Heart right ventricle (tissue), 16 donors: ENCODE data around the gene TPP2. TPM values are rescaled to one million over a fixed set of nuclear protein-coding genes. Genes with fewer than 3 reads are reported as not detected.

Source experiments
- ATAC-seq, 8 donors: fragments of 200-7000 bp; cut with Tn5 transposase; one replicate each; pipeline ENCODE4 v1.9.1; 2020; ENCODE audit warnings: mild to moderate bottlenecking in 8 of 8, moderate library complexity in 8 of 8, moderate number of reproducible peaks in 1 of 8
- DNase-seq, 2 donors: peaks; one replicate each; pipeline ENCODE4 v3.0.0-alpha.2; 2020
- H3K27ac ChIP-seq, 10 donors: fragments of 200-600 bp; sonication (generic) in 2 of 10; one replicate each; pipeline versions ENCODE4 v1.5.0 to v1.8.0; 2020 to 2022; ENCODE audit warnings: mild to moderate bottlenecking in 3 of 10
- H3K27me3 ChIP-seq, 7 donors: fragments of 200-600 bp; one replicate each; pipeline ENCODE4 v1.8.0; 2021 to 2022; ENCODE audit warnings: mild to moderate bottlenecking in 2 of 7
- H3K36me3 ChIP-seq, 9 donors: fragments of 200-600 bp; sonication (generic) in 1 of 9; one replicate each; pipeline versions ENCODE4 v1.5.0 to v1.8.0; 2020 to 2022; ENCODE audit warnings: mild to moderate bottlenecking in 2 of 9
- H3K4me1 ChIP-seq, 9 donors: fragments of 200-600 bp; sonication (generic) in 1 of 9; one replicate each; pipeline versions ENCODE4 v1.5.0 to v1.8.0; 2020 to 2022; ENCODE audit warnings: mild to moderate bottlenecking in 4 of 9
- H3K4me3 ChIP-seq, 10 donors: fragments of 200-600 bp; sonication (generic) in 2 of 10; one replicate each; pipeline versions ENCODE4 v1.5.0 to v1.8.0; 2020 to 2022; ENCODE audit warnings: mild to moderate bottlenecking in 7 of 10, moderate library complexity in 2 of 10
- H3K9me3 ChIP-seq, 11 donors: fragments of 200-600 bp in 10 of 11; sonication (generic) in 2 of 11; one replicate each; pipeline versions ENCODE4 v1.5.0 to v1.8.0; 2013 to 2022; ENCODE audit warnings: mild to moderate bottlenecking in 2 of 11, control low read depth in 1 of 11, moderate library complexity in 1 of 11
- CTCF ChIP-seq, 9 donors: fragments of 200-600 bp; sonication (generic) in 2 of 9; IDR thresholded peaks; one replicate each; pipeline versions ENCODE4 v1.5.0 to v1.8.0; 2021 to 2022; ENCODE audit warnings: antibody characterized with exemption in 9 of 9, mild to moderate bottlenecking in 5 of 9, moderate library complexity in 1 of 9
- WGBS, 2 donors: extraction: QIAGEN DNeasy Blood & Tissue Kit; methylation state at CpG; one replicate each; pipeline ENCODE4 v1.1.7; 2013; ENCODE audit warnings: inconsistent platforms in 1 of 2; 5-methylcytosine and 5-hydroxymethylcytosine counted together
- intact Hi-C, 10 donors: fragments of 100-400 bp; cut with DNase I; formaldehyde crosslinking; loops; one replicate each; pipeline versions ENCODE4 v1.11.1 to v1.14.2; 2022
- polyA plus RNA-seq, 2 donors: library from polyadenylated mRNA; stranded (reverse); fragments of 200-250 nt; gene quantifications; one replicate each; pipeline ENCODE4 v1.2.3, GENCODE V29; 2013
- total RNA-seq, 10 donors: library from RNA; stranded (reverse); fragmentation: NEBNext Ultra II Directional in 3 of 10; extraction: Animal tissue kit (Norgen Biotek cat#: 25700) in 3 of 10; gene quantifications; one replicate each; pipeline versions ENCODE4 v1.2.1 to v1.2.4, GENCODE V29; 2021 to 2023
- donor health status: Arrhythmogenic right ventricular cardiomyopathy.
- donor health status: ischemic (EF 13 %, LVEDD 7.1; RV severe dilation, severe dysfunction).
- donor health status: healthy with polysubstance abuse.
- donor health status: DM: no; HTN: yes; CAD: no.
- donor health status: DM: no; HTN: no; CAD: no.
- donor health status: ischemic (EF 25% LVEDD 6.9; RV normal size, moderate dysfunction).
- donor health status: ischemic (EF 25% LVEDD 5.7; RV mildly dilated, moderate dysfunction).
- donor health status: healthy.
- donor health status: DM: yes; HTN: yes; CAD: no.
- donor health status: Ischemic cardiomyopathy.
- donor health status: ischemic (EF 35%, LVEDD 5.7; RV mildly dilated, moderate dysfunction).
- donor health status: nonischemic (EF 11% LVEDD 7.7; RV severe dilation, severe dysfunction).
- donor health status: DM: yes; HTN: yes; CAD: no.
- donor health status: PGD.
- donor health status: ischemic (EF 29% LVEDD 5.4; RV normal size, mild dysfunction).
- donor health status: nonischemic (EF 23%, LVEDD 6.1; RV moderate dilation, normal function).

Gene TPP2
- total and polyA plus RNA-seq, 12 donors, result 13.2 to 36.8 (median 31.1) TPM

- H3K4me3 ChIP-seq, result no peak overlapping the region
- peaks cover 0 to 6% (median 0%) of the 10 kb centered on the region in 11 donors for H3K9me3 ChIP-seq
- peak in 7 of 9 donors; percentile 45 to 65 (median 57) for TF ChIP-seq CTCF (IDR thresholded peaks at IDR 0.05)
- ATAC-seq (peak in 1 of 8 donors; percentile 44), DNase-seq (no peak)
- no peak overlapping the region for H3K27ac ChIP-seq
- no peaks in the 10 kb centered on the region for H3K36me3 ChIP-seq
- H3K4me1 ChIP-seq, result no peaks in the 10 kb centered on the region
- intact Hi-C loops, result loop anchor here in 9 of 10 donors (2.0 to 10.0 kb wide), 10 partner anchors 411 to 1411 kb away; no protein-coding TSS in a partner anchor
- WGBS, 2 donors, result 30 to 35% methylated on average over 6 of the region's 6 CpGs
- no peaks in the 10 kb centered on the region for H3K27me3 ChIP-seq
Observed at GRCh38 chr13:102555914-102556553, 40.8 kb upstream of the TPP2 start.

GRCh38 chr13:102556806-102557205 is 40.0 kb upstream of the TPP2 start:
- no peaks in the 10 kb centered on the region for H3K4me1 ChIP-seq
- H3K4me3 ChIP-seq, result no peak overlapping the region
- ATAC-seq, result no peak
- intact Hi-C loops, result loop anchor here in 9 of 10 donors (2.0 to 10.0 kb wide), 10 partner anchors 412 to 1412 kb away; no protein-coding TSS in a partner anchor
- TF ChIP-seq CTCF (IDR thresholded peaks at IDR 0.05), result no peak
- H3K9me3 ChIP-seq, result peaks cover 0 to 6% (median 0%) of the 10 kb centered on the region in 11 donors
- no peak for DNase-seq
- WGBS, 2 donors, result 63 to 75% methylated on average over 3 of the region's 3 CpGs
- no peaks in the 10 kb centered on the region for H3K36me3 ChIP-seq
- H3K27me3 ChIP-seq, result no peaks in the 10 kb centered on the region
- H3K27ac ChIP-seq, result no peak overlapping the region

GRCh38 chr13:102558029-102558428 is 38.8 kb upstream of the TPP2 start:
- H3K4me1 ChIP-seq, result no peaks in the 10 kb centered on the region
- no peaks in the 10 kb centered on the region for H3K36me3 ChIP-seq
- H3K9me3 ChIP-seq, result peaks cover 0 to 7% (median 0%) of the 10 kb centered on the region in 11 donors
- TF ChIP-seq CTCF (IDR thresholded peaks at IDR 0.05), result no peak
- H3K27me3 ChIP-seq, result no peaks in the 10 kb centered on the region
- intact Hi-C loops, result loop anchor here in 9 of 10 donors (5.0 to 10.0 kb wide), 9 partner anchors 413 to 1413 kb away; no protein-coding TSS in a partner anchor
- DNase-seq, result no peak
- no peak overlapping the region for H3K4me3 ChIP-seq
- H3K27ac ChIP-seq, result no peak overlapping the region
- no peak for ATAC-seq
- WGBS, 2 donors, result 50 to 60% methylated on average over 2 of the region's 2 CpGs

- no peaks in the 10 kb centered on the region for H3K4me1 ChIP-seq
- no peak overlapping the region for H3K27ac ChIP-seq
- peaks cover 0 to 16% (median 7%) of the 10 kb centered on the region in 7 donors for H3K27me3 ChIP-seq
- ATAC-seq (no peak), DNase-seq (no peak)
- intact Hi-C loops, result no loop called here
- WGBS, 2 donors, result 54 to 57% methylated on average over 1 of the region's 1 CpG
- TF ChIP-seq CTCF (IDR thresholded peaks at IDR 0.05), result no peak
- no peak overlapping the region for H3K4me3 ChIP-seq
- H3K36me3 ChIP-seq, result no peaks in the 10 kb centered on the region
- peaks cover 0 to 7% (median 0%) of the 10 kb centered on the region in 11 donors for H3K9me3 ChIP-seq
Observed at GRCh38 chr13:102561933-102562332, 34.9 kb upstream of the TPP2 start.
